Liver (tissue), 9 donors: Measurements from ENCODE around the gene MTMR12. TPM values are rescaled to one million over a fixed set of nuclear protein-coding genes. Genes with fewer than 3 reads are reported as not detected.

Source experiments
- DNase-seq: peaks from one replicate; pipeline ENCODE4 v3.0.0-alpha.2; 2017; ENCODE audit warnings: low spot score
- H3K27ac ChIP-seq, 2 donors: one replicate each; pipeline ENCODE4 v1.7.0; 2013; ENCODE audit warnings: inconsistent platforms in 2 of 2, low read length in 2 of 2, control low read depth in 1 of 2, low read depth in 1 of 2, mild to moderate bottlenecking in 1 of 2
- H3K27me3 ChIP-seq, 4 donors: one replicate each; pipeline versions ENCODE4 v1.6.1 to v1.7.0; 2013; ENCODE audit warnings: low read length in 3 of 4, inconsistent platforms in 1 of 4, mild to moderate bottlenecking in 1 of 4, moderate library complexity in 1 of 4; ENCODE audit not compliant: control insufficient read depth in 4 of 4, insufficient read depth in 4 of 4
- H3K36me3 ChIP-seq, 4 donors: one replicate each; pipeline versions ENCODE4 v1.6.1 to v1.7.0; 2013; ENCODE audit warnings: low read length in 3 of 4, mild to moderate bottlenecking in 3 of 4, low read depth in 1 of 4, moderate library complexity in 1 of 4; ENCODE audit not compliant: control insufficient read depth in 4 of 4, insufficient read depth in 3 of 4
- H3K4me1 ChIP-seq, 4 donors: one replicate each; pipeline versions ENCODE4 v1.6.1 to v1.7.0; 2013; ENCODE audit warnings: low read length in 3 of 4, mild to moderate bottlenecking in 3 of 4, moderate library complexity in 1 of 4; ENCODE audit not compliant: control insufficient read depth in 4 of 4, insufficient read depth in 4 of 4
- H3K4me3 ChIP-seq, 3 donors: one replicate each; pipeline versions ENCODE4 v1.6.1 to v1.7.0; 2013; ENCODE audit warnings: low read length in 3 of 3, control low read depth in 1 of 3, low read depth in 1 of 3, mild to moderate bottlenecking in 1 of 3
- H3K9ac ChIP-seq, 2 donors: one replicate each; pipeline ENCODE4 v1.7.0; 2013; ENCODE audit warnings: low read length in 2 of 2, mild to moderate bottlenecking in 2 of 2, moderate library complexity in 2 of 2, control low read depth in 1 of 2, low read depth in 1 of 2
- H3K9me3 ChIP-seq, 4 donors: one replicate each; pipeline versions ENCODE4 v1.6.1 to v1.7.0; 2013; ENCODE audit warnings: low read length in 3 of 4; ENCODE audit not compliant: control insufficient read depth in 4 of 4
- EGR1 ChIP-seq, 2 donors: IDR thresholded peaks; 2 replicates each; pipeline ENCODE4 v1.6.1; 2016 to 2018; ENCODE audit warnings: antibody characterized with exemption in 2 of 2, low read depth in 2 of 2
- FOXA1 ChIP-seq: IDR thresholded peaks from 2 replicates; pipeline ENCODE4 v1.6.1; 2016; ENCODE audit warnings: antibody characterized with exemption
- FOXA2 ChIP-seq: IDR thresholded peaks from 2 replicates; pipeline ENCODE4 v1.6.1; 2016; ENCODE audit warnings: antibody characterized with exemption
- GABPA ChIP-seq, 2 donors: IDR thresholded peaks in 1 of 2; conservative IDR thresholded peaks in 1 of 2; 2 replicates each; pipeline ENCODE4 v1.6.1; 2016; ENCODE audit warnings: antibody characterized with exemption in 2 of 2, mild to moderate bottlenecking in 1 of 2, moderate library complexity in 1 of 2
- HNF4A ChIP-seq, 2 donors: conservative IDR thresholded peaks; 2 replicates each; pipeline ENCODE4 v1.6.1; 2016; ENCODE audit warnings: antibody characterized with exemption in 2 of 2, mild to moderate bottlenecking in 2 of 2
- HNF4G ChIP-seq: IDR thresholded peaks from 2 replicates; pipeline ENCODE4 v1.6.1; 2016; ENCODE audit warnings: antibody characterized with exemption
- JUND ChIP-seq, 2 donors: IDR thresholded peaks; 2 replicates each; pipeline ENCODE4 v1.6.1; 2016; ENCODE audit warnings: antibody characterized with exemption in 2 of 2
- NR2F2 ChIP-seq: IDR thresholded peaks from 2 replicates; pipeline ENCODE4 v1.6.1; 2016; ENCODE audit warnings: antibody characterized with exemption
- RAD21 ChIP-seq, 2 donors: IDR thresholded peaks; 2 replicates each; pipeline ENCODE4 v1.6.1; 2016; ENCODE audit warnings: antibody characterized with exemption in 2 of 2, mild to moderate bottlenecking in 2 of 2
- RXRA ChIP-seq, 2 donors: IDR thresholded peaks; 2 replicates each; pipeline ENCODE4 v1.6.1; 2017 to 2018; ENCODE audit warnings: antibody characterized with exemption in 2 of 2, mild to moderate bottlenecking in 1 of 2
- SP1 ChIP-seq: IDR thresholded peaks from 2 replicates; pipeline ENCODE4 v1.6.1; 2018; ENCODE audit warnings: antibody characterized with exemption, mild to moderate bottlenecking
- TAF1 ChIP-seq: conservative IDR thresholded peaks from 2 replicates; pipeline ENCODE4 v1.6.1; 2016; ENCODE audit warnings: antibody characterized with exemption, mild to moderate bottlenecking
- YY1 ChIP-seq: IDR thresholded peaks from 2 replicates; pipeline ENCODE4 v1.6.1; 2016; ENCODE audit warnings: antibody characterized with exemption, mild to moderate bottlenecking
- WGBS: extraction: QIAGEN DNeasy Blood & Tissue Kit; methylation state at CpG from one replicate; pipeline ENCODE4 v1.1.7; 2013; 5-methylcytosine and 5-hydroxymethylcytosine counted together
- polyA plus RNA-seq, 2 donors: library from polyadenylated mRNA; stranded (reverse) in 1 of 2; unstranded in 1 of 2; fragments of 200-250 nt in 1 of 2; fragments of >200 nt in 1 of 2; fragmentation: Nextera tagmentation in 1 of 2; extraction: Ambion mirVana in 1 of 2; gene quantifications; one replicate each; pipeline versions ENCODE4 v1.2.1 to v1.2.3, GENCODE V29; 2013 to 2015
- total RNA-seq, 2 donors: library from RNA; depleted of rRNA; stranded (reverse); fragments of >200 nt; gene quantifications; one replicate each; pipeline ENCODE4 v1.2.3, GENCODE V29; 2014
- TF ChIP-seq, protein P1 (sequence below): IDR thresholded peaks from 2 replicates; pipeline ENCODE4 v1.6.1; 2016; ENCODE audit warnings: antibody characterized with exemption, mild to moderate bottlenecking
- TF ChIP-seq, protein P2 (sequence below): fragments of 150-350 bp; IDR thresholded peaks from 2 replicates; pipeline ENCODE4 v1.5.1; 2017; ENCODE audit warnings: improper control_type of control experiment, low read depth, low read length; ENCODE audit not compliant: missing input control
- TF ChIP-seq, protein P3 (sequence below): IDR thresholded peaks from 2 replicates; pipeline ENCODE4 v1.6.1; 2016; ENCODE audit warnings: antibody characterized with exemption
- donor health status: healthy.
- donor health status: healthy.
- donor health status: healthy.
- donor health status: healthy.
- donor health status: healthy.

The MTMR12 gene, protein sequence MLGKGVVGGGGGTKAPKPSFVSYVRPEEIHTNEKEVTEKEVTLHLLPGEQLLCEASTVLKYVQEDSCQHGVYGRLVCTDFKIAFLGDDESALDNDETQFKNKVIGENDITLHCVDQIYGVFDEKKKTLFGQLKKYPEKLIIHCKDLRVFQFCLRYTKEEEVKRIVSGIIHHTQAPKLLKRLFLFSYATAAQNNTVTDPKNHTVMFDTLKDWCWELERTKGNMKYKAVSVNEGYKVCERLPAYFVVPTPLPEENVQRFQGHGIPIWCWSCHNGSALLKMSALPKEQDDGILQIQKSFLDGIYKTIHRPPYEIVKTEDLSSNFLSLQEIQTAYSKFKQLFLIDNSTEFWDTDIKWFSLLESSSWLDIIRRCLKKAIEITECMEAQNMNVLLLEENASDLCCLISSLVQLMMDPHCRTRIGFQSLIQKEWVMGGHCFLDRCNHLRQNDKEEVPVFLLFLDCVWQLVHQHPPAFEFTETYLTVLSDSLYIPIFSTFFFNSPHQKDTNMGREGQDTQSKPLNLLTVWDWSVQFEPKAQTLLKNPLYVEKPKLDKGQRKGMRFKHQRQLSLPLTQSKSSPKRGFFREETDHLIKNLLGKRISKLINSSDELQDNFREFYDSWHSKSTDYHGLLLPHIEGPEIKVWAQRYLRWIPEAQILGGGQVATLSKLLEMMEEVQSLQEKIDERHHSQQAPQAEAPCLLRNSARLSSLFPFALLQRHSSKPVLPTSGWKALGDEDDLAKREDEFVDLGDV
- total RNA-seq (10 to 100 TPM; 24.3 to 28.7 TPM), polyA plus RNA-seq (1 to 10 TPM; 4.4 to 7.2 TPM)

DNA sequence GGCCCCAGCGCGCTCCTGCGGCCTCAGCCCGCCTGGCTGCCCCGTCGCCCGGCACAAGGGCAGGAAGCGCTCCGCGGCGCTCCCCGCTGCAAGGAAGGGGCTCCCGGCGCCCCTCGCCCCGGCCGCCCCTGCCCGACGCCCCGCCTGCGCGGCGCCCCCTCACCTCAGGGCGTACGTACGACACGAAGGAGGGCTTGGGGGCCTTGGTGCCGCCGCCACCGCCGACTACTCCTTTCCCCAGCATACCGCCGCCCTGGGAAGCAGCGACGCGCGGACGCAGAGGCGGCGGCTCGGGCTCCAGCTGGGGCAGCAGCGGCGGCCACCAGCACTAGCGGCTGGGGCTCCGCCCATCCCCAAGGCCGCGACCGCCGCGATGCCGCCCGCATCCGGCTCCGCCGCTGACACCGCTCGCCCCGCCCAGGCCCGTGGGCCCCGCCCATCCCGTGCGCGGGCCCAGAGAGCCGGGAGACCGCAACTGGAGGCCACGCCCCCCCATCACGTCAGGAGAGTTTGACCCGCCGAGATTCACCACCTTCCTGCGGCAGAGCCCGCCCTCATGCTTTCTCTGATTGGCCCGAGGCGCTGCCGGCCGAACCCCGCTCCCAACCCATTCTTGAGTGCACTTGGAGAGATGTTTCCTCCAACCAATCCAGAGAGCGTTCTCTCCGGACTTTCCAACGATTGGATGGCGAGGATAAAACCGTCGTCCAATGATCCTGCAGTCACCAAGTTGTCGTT lies at the start of gene MTMR12:
Gene MTMR12 (minus strand): TSS at position 345 of the 738 bp plus-strand sequence. CDS start 101 bp downstream, at position 244.
- peak within 1 kb of the TSS; percentile 76 to 95 (median 81) for H3K4me3 ChIP-seq
- TF ChIP-seq EGR1 (IDR thresholded peaks at IDR 0.05; ENCODE audit: low read depth in 2 of 2) = no peak
- TF ChIP-seq RAD21 (IDR thresholded peaks at IDR 0.05) = no peak
- TF ChIP-seq YY1 = no peak
- TF ChIP-seq JUND (IDR thresholded peaks at IDR 0.05) = no peak
- peak in 1 of 2 donors; percentile 75 for TF ChIP-seq GABPA (IDR thresholded peaks at IDR 0.05 in 1 of 2, conservative IDR thresholded peaks at IDR 0.05 in 1 of 2)
- no peak for TF ChIP-seq FOXA2
- no peak for TF ChIP-seq FOXA1
- TF ChIP-seq, protein P1, sequence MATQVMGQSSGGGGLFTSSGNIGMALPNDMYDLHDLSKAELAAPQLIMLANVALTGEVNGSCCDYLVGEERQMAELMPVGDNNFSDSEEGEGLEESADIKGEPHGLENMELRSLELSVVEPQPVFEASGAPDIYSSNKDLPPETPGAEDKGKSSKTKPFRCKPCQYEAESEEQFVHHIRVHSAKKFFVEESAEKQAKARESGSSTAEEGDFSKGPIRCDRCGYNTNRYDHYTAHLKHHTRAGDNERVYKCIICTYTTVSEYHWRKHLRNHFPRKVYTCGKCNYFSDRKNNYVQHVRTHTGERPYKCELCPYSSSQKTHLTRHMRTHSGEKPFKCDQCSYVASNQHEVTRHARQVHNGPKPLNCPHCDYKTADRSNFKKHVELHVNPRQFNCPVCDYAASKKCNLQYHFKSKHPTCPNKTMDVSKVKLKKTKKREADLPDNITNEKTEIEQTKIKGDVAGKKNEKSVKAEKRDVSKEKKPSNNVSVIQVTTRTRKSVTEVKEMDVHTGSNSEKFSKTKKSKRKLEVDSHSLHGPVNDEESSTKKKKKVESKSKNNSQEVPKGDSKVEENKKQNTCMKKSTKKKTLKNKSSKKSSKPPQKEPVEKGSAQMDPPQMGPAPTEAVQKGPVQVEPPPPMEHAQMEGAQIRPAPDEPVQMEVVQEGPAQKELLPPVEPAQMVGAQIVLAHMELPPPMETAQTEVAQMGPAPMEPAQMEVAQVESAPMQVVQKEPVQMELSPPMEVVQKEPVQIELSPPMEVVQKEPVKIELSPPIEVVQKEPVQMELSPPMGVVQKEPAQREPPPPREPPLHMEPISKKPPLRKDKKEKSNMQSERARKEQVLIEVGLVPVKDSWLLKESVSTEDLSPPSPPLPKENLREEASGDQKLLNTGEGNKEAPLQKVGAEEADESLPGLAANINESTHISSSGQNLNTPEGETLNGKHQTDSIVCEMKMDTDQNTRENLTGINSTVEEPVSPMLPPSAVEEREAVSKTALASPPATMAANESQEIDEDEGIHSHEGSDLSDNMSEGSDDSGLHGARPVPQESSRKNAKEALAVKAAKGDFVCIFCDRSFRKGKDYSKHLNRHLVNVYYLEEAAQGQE = no peak
- peak; percentile 82 for TF ChIP-seq TAF1
- TF ChIP-seq HNF4G = no peak
- no peak for TF ChIP-seq NR2F2
- TF ChIP-seq HNF4A (conservative IDR thresholded peaks at IDR 0.05) = peak; percentile 32 to 37
- TF ChIP-seq, protein P2, sequence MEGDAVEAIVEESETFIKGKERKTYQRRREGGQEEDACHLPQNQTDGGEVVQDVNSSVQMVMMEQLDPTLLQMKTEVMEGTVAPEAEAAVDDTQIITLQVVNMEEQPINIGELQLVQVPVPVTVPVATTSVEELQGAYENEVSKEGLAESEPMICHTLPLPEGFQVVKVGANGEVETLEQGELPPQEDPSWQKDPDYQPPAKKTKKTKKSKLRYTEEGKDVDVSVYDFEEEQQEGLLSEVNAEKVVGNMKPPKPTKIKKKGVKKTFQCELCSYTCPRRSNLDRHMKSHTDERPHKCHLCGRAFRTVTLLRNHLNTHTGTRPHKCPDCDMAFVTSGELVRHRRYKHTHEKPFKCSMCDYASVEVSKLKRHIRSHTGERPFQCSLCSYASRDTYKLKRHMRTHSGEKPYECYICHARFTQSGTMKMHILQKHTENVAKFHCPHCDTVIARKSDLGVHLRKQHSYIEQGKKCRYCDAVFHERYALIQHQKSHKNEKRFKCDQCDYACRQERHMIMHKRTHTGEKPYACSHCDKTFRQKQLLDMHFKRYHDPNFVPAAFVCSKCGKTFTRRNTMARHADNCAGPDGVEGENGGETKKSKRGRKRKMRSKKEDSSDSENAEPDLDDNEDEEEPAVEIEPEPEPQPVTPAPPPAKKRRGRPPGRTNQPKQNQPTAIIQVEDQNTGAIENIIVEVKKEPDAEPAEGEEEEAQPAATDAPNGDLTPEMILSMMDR = no peak
- TF ChIP-seq RXRA (IDR thresholded peaks at IDR 0.05) = peak; percentile 46 to 58
- TF ChIP-seq, protein P3, sequence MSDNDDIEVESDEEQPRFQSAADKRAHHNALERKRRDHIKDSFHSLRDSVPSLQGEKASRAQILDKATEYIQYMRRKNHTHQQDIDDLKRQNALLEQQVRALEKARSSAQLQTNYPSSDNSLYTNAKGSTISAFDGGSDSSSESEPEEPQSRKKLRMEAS = no peak
- TF ChIP-seq SP1 = peak; percentile 96

More for the DNA sequence above, at the start of gene MTMR12:
- Histone ChIP-seq H3K9me3 (no peaks in the 10 kb centered on the region), H3K9ac (peak within 1 kb of the TSS; percentile 75 to 89), H3K36me3 (no peaks in the 10 kb centered on the region), H3K4me1 (peaks cover 0 to 22% (median 14%) of the 10 kb centered on the region in 4 donors), H3K27ac (peak within 1 kb of the TSS; percentile 87 to 93), H3K27me3 (no peaks in the 10 kb centered on the region)
- under 1% methylated on average over 83 of the region's 83 CpGs for WGBS
- DNase-seq = peak; percentile 100
